ENCODE data around the gene GAPVD1. TPM values are rescaled to one million over a fixed set of nuclear protein-coding genes. Genes with fewer than 3 reads are reported as not detected.

GAPVD1 gene
- total and polyA plus RNA-seq, 12 donors, result 6.9 to 40.0 (median 34.5) TPM

- Histone ChIP-seq H3K36me3 (peaks cover 0 to 91% (median 48%) of the 10 kb centered on the region in 9 donors), H3K27me3 (no peaks in the 10 kb centered on the region), H3K4me3 (no peak overlapping the region), H3K27ac (no peak overlapping the region), H3K9me3 (no peaks in the 10 kb centered on the region), H3K4me1 (peaks cover 0 to 5% (median 0%) of the 10 kb centered on the region in 9 donors)
- TF ChIP-seq, protein P1, sequence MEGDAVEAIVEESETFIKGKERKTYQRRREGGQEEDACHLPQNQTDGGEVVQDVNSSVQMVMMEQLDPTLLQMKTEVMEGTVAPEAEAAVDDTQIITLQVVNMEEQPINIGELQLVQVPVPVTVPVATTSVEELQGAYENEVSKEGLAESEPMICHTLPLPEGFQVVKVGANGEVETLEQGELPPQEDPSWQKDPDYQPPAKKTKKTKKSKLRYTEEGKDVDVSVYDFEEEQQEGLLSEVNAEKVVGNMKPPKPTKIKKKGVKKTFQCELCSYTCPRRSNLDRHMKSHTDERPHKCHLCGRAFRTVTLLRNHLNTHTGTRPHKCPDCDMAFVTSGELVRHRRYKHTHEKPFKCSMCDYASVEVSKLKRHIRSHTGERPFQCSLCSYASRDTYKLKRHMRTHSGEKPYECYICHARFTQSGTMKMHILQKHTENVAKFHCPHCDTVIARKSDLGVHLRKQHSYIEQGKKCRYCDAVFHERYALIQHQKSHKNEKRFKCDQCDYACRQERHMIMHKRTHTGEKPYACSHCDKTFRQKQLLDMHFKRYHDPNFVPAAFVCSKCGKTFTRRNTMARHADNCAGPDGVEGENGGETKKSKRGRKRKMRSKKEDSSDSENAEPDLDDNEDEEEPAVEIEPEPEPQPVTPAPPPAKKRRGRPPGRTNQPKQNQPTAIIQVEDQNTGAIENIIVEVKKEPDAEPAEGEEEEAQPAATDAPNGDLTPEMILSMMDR (IDR thresholded peaks at IDR 0.05), result no peak
- ATAC-seq (no peak), DNase-seq (no peak)
- 85 to 87% methylated on average over 2 of the region's 2 CpGs for WGBS, 2 donors
- intact Hi-C loops (cut with DNase I), result no loop called here
Observed at GRCh38 chr9:125330587-125330986, 69.0 kb downstream of the GAPVD1 start.

DNA sequence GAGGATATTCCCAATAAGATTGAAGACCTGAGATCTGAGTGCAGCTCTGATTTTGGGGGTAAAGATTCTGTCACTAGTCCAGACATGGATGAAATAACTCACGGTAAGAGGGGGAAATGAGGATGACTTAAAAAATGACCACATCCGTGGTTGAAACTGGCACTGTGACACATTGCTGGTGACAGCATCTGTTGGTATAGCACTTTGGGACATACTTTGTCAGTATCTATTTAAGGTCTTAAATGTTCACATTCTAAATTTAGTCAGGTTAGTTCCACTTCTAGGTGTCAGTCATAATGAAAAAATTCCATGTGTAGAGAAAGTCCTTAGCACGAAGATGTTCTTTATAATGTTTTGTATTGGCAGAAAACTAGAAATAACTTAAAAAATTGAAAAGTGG, 70.9 kb downstream of the GAPVD1 start:
- DNase-seq (no peak), ATAC-seq (peak in 2 of 8 donors; percentile 57 to 60)
- Histone ChIP-seq H3K36me3 (peaks cover 0 to 91% (median 54%) of the 10 kb centered on the region in 9 donors), H3K27me3 (no peaks in the 10 kb centered on the region), H3K4me1 (peaks cover 0 to 5% (median 0%) of the 10 kb centered on the region in 9 donors), H3K4me3 (no peak overlapping the region), H3K27ac (no peak overlapping the region), H3K9me3 (no peaks in the 10 kb centered on the region)
- intact Hi-C loops (cut with DNase I), result no loop called here
- WGBS, 2 donors, result 47 to 67% methylated on average over 3 of the region's 3 CpGs
- TF ChIP-seq, protein P1 (IDR thresholded peaks at IDR 0.05), result no peak

GRCh38 chr9:125337236-125337635, 75.6 kb downstream of the GAPVD1 start:
- Histone ChIP-seq H3K36me3 (peaks cover 0 to 100% (median 73%) of the 10 kb centered on the region in 9 donors), H3K4me3 (no peak overlapping the region), H3K27me3 (no peaks in the 10 kb centered on the region), H3K9me3 (no peaks in the 10 kb centered on the region), H3K4me1 (no peaks in the 10 kb centered on the region), H3K27ac (no peak overlapping the region)
- 56 to 62% methylated on average over 8 of the region's 8 CpGs for WGBS, 2 donors
- intact Hi-C loops (cut with DNase I), result no loop called here
- DNase-seq (no peak), ATAC-seq (peak in 1 of 8 donors; percentile 28)
- TF ChIP-seq, protein P1 (IDR thresholded peaks at IDR 0.05), result no peak

- intact Hi-C loops (cut with DNase I), result no loop called here
- Histone ChIP-seq H3K27me3 (no peaks in the 10 kb centered on the region), H3K36me3 (peaks cover 0 to 96% (median 63%) of the 10 kb centered on the region in 9 donors)
Observed at GRCh38 chr9:125338929-125339328, 77.3 kb downstream of the GAPVD1 start.

More at GRCh38 chr9:125338929-125339328, 77.3 kb downstream of the GAPVD1 start:
- peaks cover 0 to 12% (median 9%) of the 10 kb centered on the region in 9 donors for H3K4me1 ChIP-seq
- TF ChIP-seq, protein P1 (IDR thresholded peaks at IDR 0.05), result no peak
- no peak overlapping the region for H3K4me3 ChIP-seq
- ATAC-seq, result no peak
- no peaks in the 10 kb centered on the region for H3K9me3 ChIP-seq
- 87 to 92% methylated on average over 3 of the region's 3 CpGs for WGBS, 2 donors
- H3K27ac ChIP-seq, result no peak overlapping the region
- DNase-seq, result no peak
